ENCODE data around the gene ANGPT4.
"Not testable (repeated sequence)": the region's sequence is repeated elsewhere in the genome, so short reads cannot be mapped to it uniquely, and the experiment has no call there.

Gene ANGPT4

DNA sequence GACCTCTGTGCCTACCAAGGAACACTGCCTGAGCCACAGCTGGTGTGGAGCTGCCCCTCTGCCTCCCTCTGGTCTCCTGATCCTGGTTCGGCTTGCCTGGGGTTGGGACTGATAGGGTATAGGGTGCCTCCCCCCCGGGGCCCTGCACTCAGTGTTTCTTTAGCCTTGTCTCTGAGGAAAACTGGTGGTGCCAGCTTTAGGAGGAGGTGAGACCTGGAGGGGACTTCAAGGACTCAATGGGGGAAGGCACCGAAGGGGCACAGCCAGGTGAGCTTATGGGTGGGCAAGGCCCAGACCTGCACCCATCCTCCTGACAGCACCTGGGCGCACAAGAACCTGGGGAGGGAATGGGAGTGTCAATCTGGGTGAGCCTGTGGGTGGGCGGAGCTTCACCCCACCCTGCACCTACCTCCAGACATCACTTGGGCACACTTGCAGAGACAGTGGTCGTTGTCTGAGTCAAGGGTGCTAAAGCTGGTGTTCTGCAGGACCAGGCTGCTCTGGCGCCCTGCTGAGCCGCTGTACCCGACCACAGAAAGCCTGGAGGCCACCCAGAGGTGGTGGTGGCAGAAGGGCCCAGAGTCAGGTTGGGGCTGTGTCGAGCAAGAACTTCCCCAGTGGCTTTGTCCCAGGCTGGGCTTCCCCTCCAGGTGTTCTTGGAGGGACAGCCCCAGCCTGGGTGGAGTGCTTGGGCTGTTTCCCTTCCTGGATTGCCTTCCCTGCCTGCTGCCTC, 42.1 kb downstream of the ANGPT4 start:
- no peak for DNase-seq (ENCODE audit: low read depth)

DNA sequence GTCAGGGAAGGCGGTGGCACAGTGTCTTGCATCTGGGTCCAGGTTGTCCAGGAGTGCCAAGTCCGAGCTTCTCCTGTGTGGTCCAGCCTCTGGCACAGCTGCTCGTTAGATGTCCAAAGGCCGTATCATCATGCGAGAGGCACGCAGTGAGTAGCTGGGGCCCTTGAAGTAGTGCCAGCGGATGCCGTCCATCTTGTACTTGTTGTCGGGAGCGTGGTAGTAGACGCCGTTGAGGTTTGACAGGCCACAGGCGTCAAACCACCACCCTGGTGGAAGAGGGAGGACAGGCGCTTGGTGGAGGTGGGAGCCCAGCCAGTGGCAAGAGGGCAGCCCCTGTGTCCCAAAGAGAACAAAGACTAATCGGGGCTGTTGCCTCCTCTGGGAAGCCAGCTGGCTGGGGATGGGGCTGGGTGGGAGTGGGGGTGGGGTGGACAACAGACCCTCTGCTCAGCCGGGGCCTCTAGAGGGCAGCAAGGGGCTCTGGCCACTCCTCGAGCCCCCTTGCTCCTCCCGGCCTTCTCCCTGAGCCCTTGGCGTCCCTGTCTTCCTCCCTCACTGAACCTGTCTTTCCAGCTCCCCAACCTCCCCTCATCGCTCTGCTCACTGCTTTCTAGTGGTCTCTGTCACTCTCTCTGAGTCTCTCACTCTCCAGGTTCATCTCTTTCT, 43.1 kb downstream of the ANGPT4 start:
- no peak for DNase-seq (ENCODE audit: low read depth)

DNA sequence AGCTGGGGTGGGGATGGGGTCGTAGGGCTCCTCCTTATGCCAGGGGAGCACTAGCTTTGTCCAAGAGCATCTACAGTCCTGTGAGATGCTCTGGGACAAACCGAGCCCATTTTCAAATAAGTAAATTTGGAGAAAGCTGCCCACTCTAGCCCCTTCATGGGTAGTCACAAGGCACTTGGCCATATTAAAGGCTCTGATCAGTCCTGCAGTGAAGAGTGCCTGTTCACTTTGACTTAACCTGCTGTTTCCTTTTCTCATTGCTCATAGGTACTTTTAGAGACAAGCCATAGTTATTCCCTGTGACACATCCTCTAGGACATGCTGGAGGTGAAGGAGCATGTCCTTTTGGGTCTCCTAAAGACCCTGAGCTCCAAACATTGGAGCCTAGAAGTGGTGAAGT, 44.2 kb downstream of the ANGPT4 start:
- no peak for DNase-seq (ENCODE audit: low read depth)

DNA sequence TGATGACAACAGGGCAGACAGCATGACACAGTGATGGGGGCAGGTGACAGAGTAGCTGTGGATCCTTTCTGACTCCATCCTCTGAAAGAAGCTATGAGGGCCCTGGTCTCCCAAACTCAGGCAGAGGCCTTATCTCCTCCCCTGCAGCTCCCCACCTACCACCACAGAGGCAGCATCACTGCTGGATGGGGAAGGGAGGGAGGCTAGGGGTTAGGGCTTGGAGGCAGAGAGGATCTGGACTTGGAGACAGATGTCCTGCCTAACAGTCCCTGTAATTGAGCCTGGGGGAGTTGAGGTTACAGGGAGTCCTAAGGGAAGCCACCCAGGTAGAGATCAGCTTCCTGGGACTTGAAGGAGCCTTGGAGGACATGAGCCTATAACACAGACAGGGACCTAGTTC, 44.7 kb downstream of the ANGPT4 start:
- no peak for DNase-seq (ENCODE audit: low read depth)

DNA sequence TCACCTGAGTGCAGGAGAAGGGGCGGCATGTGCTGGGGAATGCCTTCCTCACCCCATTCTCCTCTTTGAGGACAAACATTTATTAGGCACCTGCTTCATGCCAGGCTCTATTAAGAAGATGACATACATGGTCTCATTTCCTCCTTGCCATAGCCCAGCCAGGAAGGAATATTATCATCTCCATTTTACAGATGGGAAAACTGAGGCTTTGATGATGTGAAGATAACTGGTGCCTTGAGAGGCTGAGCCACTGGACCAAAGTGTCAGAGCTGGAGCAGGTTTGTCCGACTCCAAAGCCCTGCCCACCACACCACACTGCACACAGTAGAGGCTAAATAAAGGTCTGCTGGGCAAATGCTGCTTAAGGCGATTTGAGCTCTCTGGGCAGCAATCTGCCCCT, 45.4 kb downstream of the ANGPT4 start:
- no peak for DNase-seq (ENCODE audit: low read depth)

DNA sequence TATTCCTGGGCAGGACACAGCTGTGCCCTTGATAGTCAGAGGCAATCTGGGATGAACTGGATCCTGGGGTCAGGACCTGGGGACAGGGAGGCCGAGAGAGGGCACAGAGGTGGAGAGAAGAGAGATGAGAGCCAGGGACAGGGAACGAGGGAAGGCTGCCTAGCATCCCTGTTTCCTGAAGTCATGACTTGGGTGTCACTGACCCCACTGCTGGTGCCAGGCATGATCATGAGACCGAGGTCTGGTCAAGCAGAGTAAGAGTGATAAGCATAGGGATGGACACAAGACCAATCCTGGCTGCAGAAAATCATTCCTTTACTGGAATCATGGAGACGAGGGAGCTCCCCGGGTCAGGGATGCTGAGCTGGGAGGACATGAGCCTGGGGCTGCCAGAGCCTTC, 46.5 kb downstream of the ANGPT4 start:
- DNase-seq (ENCODE audit: low read depth) = no peak

DNA sequence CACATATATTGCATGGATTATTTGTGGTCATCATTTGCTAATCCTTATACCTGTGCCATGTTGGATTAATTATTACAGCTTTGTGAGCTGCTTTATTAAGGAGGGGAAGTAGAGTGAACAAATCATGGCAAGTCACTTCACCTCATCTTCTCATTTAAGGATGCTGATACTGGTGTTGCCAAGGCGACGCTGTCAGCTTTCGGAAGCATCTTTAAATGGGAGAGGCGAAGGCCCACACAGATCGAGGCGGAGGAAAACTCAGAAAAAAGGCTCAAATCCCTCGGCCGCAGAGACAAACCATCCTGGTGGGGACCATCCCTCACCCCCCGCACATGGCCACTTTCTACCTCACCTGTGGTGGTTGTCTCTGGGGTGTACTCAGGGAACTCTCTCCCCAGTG, 47.9 kb downstream of the ANGPT4 start:
- DNase-seq (ENCODE audit: low read depth) = no peak

DNA sequence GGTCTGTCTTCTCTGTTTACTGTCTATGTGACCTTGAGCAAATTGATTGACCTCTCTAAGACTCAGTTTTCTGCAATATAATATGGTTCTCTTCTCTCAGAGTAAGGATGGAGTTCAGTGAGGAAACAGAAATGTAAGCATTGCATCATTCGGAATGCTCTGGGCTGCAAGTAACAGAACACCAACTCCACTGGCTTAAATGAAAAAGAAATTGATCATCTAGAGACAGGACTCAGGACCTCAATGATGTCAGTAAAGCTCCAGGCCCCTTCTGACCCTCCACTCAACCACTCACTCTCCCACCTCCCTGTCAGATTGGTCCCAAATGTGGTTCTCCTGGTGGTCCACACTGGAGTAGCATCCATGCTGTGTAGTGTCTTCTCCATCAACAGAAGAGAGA, 50.7 kb downstream of the ANGPT4 start:
- no peak for DNase-seq (ENCODE audit: low read depth)

DNA sequence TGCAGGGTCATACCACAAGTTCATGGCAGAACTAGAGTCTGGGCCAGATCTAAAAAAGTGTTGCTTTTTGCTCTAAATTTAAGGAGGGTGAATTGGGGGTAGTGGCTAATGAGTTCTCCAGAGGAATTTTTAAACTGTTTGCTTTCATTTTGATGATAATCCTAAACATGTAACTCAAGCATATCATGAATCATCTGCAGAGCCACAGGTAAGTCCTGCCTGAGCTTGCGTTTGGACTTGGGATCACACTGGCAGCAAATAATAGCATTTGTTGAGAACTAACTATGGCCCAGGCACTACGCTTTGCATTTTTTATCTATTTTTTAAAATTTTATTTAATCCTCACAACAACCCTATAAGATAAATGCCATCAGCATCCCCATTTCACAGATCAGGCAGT, 55.2 kb downstream of the ANGPT4 start:
- DNase-seq (ENCODE audit: low read depth) = no peak

DNA sequence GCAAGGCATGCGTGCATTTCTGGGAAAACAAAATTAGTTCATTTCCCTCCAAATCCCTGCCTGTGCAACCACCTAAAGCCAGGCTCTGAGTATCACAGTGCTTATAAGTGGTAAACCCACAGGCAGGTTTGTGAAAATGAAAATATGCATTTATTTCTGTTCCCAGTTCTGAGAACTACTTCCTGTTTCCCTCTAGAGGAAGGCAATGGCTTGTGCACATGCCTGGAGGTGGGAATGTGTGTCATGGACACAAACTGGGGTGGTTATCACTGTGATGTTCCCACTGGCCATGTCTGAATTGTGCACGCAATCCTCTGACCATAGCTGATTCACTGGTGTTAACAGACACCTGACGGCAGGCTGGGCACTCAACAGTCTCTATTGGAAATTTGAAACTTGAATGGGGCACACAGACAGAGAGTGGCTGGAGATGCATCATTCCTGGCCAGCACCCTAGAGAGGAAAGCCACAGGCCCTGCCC, 56.3 kb downstream of the ANGPT4 start:
- no peak for DNase-seq (ENCODE audit: low read depth)

DNA sequence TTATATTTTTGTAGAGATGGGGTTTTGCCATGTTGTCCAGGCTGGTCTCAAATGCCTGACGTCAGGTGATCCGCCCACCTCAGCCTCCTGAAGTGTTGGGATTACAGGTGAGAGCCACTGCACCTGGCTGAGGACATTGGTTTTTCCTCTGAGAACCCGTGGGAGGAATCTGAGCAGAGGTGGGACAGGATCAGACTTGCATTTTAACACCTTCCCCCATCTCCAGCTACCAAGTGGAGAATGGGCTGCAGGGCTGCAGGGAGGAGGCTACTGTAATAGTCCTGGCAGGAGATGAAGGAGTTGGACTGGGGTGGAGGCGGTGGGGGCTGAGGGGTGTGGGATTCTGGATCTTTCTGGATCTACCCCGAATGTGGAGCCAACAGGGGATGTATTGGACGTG, 58.1 kb downstream of the ANGPT4 start:
- DNase-seq (ENCODE audit: low read depth) = no peak

DNA sequence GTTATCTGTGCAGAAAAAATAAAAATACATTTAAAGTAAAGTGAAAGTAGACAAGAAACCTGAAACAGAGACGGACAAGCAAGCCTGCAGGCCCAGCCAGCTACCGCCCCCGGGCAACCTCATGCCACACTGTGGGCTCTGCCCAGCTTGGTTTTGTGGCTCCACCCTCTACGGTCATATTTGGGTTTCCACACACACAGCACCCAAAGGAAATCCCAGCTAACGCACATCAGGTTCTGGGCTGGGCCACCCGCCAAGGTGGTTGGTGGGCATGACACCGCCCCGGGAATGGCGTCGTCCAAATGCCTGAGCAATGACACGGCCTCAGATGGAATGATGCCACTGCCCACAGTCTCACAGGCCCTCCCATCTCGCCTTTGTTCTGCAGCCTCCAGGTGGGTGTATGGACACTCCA, 59.8 kb downstream of the ANGPT4 start:
- DNase-seq (ENCODE audit: low read depth) = peak; percentile 29

DNA sequence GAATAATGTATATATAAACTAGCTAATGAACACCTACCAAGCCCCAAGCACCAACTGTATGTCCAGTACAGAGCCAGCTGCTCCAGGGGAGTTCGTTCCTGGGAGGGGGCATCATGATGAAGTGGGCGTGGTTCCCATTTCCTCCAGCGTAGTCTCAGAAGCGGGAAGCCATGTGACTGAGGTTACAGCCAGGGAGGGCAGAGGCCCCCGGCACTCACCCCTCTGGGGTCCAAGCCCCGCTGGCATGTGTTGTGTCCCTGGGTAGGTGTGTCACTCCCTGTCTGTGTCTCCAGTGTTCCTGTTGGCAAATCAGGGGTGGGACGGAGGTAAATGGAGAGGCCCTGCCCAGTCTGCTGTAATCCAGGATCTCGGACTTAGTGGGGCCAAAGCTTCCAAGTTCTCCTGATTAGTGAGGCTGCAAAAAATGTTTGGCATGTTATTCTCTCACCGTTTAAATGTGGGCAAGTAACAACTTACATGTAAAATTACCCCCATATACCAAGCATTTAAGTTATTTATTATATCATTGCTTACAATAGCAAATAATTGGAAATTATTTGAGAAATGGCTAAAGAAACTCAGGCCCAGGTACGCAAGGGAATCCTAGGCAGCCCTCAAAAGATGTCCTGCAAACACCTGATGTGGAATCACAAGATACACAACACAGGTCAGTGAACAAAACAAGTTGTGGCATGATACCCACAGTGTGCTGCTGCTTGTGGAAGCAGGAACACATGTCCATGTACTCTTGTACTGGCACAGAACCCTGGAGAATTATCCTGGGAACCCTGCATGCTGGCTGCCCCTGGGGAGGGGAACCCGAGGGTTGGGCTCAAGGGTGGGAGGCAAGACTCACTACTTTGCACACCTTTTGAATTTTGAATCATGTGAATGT, 60.4 kb downstream of the ANGPT4 start:
- DNase-seq (ENCODE audit: low read depth) = no peak

DNA sequence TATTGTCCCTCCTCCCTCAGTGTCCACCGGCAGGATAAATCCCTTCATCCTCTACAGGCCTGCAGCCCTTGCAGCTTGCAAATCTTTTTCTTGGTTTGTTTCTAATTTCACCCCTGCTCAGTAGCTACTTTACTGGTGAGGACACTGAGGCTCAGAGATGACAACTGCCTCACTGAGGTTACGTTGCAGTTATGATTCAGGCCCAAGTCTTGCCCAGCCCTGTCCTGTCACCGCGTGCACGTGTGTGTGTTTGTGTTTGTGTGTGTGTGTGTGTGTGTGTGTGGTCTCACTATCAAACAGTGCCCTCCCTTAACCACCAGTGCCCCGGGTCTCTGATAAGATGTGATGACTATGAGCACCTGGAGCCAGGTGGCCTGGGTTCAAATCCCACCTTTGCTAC, 61.5 kb downstream of the ANGPT4 start:
- DNase-seq (ENCODE audit: low read depth) = no peak

DNA sequence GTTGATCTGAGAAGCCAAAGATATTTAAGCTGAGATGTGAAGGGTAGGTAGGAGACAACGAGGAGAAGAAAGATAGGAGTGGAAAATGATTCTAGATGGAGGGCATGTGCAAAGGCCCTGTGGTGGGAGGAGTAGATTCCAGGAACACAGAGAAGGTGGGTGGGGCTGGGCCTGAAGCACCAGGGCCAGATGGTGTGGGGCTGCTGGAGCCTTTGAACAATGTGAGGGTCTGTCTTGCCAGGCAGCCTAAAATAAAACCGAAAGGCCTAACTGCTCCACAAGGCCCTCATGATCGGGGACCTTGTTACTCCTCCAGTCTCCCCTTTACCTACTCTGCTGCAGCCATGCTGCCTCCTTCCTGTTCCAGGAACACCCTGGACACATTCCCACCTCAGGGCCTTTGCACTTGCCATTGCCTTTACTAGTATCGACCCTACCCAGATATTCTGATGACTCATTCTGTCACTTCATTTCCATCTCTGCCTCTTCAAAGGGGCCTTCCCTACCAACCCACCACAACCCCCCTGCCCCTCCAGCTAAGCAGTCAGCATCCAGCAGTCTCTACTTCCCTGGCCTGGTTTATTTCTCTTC, 62.6 kb downstream of the ANGPT4 start:
- no peak for DNase-seq (ENCODE audit: low read depth)

DNA sequence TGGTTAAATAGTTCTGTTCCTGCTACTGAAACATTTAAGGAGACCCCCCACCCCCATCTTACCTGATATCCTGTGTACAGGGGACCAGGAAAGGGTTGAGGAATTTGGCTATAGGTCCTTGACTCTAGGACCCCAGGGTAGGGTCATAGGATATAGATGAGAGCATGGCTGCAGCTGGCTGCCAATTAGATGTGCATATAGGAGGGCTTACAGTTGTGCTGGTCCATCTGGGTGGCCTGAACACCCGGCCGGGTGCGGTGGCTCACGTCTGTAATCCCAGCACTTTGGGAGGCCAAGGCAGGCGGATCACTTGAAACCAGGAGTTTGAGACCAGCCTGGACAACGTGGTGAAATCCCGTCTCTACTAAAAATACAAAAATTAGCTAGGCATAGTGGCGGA, 67.4 kb downstream of the ANGPT4 start:
- not testable (repeated sequence) for DNase-seq (ENCODE audit: low read depth)

DNA sequence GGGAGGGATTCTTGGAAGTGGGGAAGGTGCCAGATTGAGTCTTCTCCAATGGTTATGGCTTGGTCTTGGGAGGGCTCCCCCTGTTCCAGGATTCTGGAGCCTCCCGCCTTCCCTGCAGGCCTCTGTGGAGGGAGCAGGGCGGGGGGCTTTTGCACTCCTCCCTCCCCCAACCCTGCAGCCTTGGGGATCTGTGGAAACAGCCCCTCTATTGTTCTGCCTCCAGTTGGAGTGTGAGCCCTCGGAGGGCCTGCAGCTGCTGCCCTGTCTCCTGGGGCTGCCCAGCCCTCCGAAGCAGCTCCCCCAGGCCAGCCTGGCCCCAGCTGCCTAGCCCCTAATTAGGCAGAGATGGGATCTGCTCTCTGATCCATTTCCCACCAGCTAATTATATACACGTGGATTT, 67.9 kb downstream of the ANGPT4 start:
- DNase-seq (ENCODE audit: low read depth) = no peak

DNA sequence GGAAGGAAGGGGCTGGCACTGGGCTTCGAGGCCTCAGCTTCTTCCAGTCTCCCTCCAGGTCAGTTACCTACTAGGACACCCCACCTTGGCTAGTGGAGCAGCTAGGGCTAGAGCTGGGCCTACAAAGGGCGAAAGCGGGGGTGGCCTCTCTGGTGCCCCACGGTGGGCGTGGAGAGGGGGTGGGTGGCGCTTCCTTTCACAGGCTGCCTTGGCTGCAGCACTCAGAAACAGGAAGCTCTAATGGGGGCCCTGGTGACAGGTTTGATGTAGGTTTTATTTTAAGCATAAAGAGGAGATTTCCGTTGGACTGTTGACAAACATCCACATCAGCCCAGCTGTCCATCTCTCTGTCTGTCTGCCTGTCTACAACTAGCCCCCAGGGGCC, 69.2 kb downstream of the ANGPT4 start:
- DNase-seq (ENCODE audit: low read depth) = peak; percentile 42

DNA sequence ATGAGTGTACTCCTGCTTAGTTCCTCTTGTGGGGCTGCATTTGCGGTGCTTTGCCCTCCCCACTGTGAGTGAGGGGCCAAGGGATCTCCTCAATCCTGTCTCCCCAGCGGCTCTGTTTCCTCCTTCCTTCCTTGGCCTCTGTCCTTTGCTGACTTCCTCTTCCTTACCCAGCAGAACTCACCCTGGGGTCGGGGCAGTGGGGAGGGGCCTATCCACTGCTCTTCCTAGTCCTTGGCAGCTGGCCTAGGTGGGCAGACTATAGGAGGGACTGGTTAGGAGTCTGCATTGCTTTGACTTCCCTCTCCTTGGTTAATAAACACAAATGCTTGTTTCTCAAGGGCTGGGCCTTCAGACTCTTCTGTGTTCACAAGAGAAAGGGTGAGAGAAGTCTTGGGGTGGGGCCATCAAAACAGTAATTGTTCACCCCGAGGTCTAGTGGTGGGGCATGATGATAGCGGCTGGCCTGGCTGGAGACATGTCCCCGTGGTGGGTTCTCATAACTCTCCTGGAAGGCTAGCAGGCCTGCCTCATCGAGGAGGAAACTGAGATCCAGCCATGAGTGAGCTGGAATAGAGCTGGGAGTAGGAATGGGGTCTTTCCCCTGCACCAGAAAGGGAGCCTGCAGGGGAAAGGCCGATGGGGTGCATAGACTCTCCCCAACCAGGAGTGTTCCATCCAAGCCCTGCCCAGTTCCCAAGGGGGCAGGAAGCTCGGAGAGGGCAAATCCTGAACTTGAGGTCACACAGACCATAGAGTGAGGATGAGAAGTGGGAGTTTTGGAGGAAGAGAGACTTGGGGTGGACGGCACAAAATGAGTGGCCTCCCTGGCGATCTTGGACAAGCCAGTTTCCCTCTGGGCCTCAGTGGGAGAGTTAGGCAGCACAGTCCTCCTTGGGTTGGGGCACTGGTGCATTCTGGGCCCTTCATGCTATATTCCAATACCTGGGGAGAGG, 69.9 kb downstream of the ANGPT4 start:
- DNase-seq (ENCODE audit: low read depth) = no peak

DNA sequence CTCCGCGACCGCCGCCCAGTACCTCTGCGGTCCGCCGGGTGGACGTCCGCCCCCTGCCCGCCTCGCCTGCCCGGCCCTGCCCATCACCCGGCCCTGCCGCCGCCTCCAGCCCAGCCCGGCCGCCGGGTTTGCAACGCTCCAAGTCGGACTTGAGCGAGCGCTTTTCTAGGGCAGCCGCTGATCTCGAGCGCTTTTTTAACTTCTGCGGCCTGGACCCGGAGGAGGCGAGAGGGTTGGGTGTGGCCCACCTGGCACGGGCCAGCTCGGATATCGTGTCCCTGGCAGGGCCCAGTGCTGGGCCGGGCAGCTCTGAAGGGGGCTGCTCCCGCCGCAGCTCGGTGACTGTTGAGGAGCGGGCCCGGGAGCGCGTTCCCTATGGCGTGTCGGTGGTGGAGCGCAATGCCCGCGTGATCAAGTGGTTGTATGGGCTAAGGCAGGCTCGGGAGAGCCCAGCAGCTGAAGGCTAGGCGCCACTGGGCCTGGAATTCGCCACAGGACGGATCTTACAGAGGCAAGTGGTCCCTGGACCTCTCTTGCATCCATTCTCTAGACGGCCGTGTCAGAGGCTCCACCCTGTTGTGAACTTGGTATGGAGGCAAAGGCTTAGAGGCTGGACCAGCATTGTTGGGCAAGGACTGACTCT, 70.8 kb downstream of the ANGPT4 start:
- DNase-seq (ENCODE audit: low read depth) = no peak

Measured in activated gamma-delta T cell treated with anti-CD3 and anti-CD28 coated beads, Interleukin-2, amount 50 U/mL, for 16 hours (primary cell).